ENCODE results near the gene MYO16.

DNA sequence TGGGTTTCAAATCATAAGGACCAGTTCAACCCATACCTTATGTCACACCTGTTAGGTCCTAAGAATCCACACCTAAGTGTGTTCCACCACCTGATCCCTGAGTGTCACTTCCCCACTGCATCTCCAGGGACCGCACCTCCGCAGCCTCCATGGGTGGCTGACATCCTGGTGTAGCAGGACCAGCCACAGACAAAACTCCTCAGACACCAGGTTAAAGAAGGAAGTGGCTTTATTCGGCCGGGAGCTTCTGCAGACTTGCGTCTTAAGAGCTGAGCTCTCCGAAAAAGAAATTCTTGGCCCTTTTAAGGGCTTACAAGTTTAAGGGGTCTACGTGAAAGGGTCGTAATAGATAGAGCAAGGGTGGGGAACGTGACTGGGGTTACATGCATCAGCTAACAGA, 509.9 kb downstream of the MYO16 start:
- TF ChIP-seq, protein P1, sequence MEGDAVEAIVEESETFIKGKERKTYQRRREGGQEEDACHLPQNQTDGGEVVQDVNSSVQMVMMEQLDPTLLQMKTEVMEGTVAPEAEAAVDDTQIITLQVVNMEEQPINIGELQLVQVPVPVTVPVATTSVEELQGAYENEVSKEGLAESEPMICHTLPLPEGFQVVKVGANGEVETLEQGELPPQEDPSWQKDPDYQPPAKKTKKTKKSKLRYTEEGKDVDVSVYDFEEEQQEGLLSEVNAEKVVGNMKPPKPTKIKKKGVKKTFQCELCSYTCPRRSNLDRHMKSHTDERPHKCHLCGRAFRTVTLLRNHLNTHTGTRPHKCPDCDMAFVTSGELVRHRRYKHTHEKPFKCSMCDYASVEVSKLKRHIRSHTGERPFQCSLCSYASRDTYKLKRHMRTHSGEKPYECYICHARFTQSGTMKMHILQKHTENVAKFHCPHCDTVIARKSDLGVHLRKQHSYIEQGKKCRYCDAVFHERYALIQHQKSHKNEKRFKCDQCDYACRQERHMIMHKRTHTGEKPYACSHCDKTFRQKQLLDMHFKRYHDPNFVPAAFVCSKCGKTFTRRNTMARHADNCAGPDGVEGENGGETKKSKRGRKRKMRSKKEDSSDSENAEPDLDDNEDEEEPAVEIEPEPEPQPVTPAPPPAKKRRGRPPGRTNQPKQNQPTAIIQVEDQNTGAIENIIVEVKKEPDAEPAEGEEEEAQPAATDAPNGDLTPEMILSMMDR (conservative IDR thresholded peaks at IDR 0.05; ENCODE audit: low read length): no peak
- TF ChIP-seq EZH2phosphoT487 (IDR thresholded peaks at IDR 0.05; ENCODE audit: borderline replicate concordance): no peak
